Activated CD4-positive, alpha-beta T cell treated with anti-CD3 and anti-CD28 coated beads for 48 hours (primary cell): ENCODE results near the gene ARMC3.

Experiments
- DNase-seq: peaks from one replicate; pipeline ENCODE4 v3.0.0-alpha.2; 2020

ARMC3 gene

GRCh38 chr10:22993314-22993713 lies 65.5 kb downstream of the ARMC3 start:
- no peak for DNase-seq

DNA sequence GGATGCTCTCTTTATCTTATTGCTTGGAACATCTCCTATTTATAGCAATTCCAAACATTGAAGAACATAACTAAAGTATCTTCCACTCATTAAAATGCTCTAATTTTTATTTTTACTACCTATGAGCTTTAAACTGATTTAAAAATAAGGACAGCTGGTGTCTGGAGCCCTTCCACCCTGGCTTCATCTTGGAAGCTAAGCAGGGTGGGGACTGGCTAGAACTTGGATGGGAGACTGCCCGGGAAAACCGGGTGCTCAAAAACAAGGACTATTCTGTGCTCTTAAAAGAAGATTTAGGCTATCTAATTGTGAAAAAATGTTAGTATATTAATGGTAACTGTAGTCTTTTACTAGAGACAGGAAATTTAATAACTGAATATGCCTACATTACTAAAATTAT lies 69.2 kb downstream of the ARMC3 start:
- no peak for DNase-seq

DNA sequence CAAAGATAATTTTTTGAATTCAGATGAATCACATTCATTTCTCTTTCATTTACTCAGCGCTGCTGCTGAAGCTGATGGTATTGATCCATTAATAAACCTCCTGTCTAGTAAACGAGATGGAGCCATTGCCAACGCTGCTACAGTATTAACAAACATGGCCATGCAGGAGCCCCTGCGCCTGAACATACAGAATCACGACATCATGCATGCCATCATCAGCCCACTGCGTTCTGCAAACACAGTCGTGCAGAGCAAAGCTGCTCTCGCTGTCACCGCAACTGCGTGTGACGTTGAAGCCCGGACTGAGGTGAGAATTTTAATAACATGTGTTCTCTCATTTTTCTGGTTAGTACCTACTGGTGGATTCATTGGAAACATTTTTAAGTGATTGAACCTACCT lies 70.2 kb downstream of the ARMC3 start:
- no peak for DNase-seq

GRCh38 chr10:22999942-23000341 lies 72.1 kb downstream of the ARMC3 start:
- DNase-seq, result no peak

- DNase-seq, result no peak
These were observed 74.2 kb downstream of the ARMC3 start for GRCh38 chr10:23001901-23002516.

- DNase-seq, result no peak
These were observed 77.3 kb downstream of the ARMC3 start for GRCh38 chr10:23005150-23005549.

DNA sequence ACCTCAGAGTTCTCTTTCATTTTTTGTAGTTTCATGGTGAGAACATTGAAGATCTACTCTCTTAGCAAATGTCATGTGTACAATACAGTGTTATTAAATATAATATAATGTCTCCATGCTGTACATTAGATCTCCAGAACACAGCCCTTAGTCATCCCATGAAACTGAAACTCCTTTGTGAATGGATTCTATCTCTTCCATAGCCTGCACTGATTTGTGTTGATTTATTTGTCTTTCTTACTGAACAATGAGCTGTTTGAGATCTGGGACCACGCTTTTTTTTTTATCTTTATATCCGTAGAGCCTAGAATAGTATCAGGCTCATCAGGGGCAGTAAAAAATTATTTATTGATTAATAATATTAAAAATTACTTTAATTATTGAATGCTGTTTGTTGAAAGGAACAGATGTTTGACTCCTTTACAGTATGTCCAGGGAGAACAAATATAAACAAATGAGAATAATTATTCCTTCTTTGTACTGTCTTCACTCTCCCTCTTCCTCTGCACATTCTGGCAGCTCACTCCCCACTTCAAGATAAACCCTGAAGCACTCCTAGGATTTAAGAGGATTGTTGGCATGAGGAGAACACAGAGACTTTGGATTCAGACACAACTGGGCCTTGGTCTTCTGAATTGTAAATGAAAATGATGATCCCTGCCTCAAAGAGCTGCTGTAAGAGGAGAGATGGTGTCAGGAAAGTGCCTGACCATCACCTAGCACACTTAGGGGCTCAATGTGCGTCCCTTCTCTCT lies 85.9 kb downstream of the ARMC3 start:
- no peak for DNase-seq

DNA sequence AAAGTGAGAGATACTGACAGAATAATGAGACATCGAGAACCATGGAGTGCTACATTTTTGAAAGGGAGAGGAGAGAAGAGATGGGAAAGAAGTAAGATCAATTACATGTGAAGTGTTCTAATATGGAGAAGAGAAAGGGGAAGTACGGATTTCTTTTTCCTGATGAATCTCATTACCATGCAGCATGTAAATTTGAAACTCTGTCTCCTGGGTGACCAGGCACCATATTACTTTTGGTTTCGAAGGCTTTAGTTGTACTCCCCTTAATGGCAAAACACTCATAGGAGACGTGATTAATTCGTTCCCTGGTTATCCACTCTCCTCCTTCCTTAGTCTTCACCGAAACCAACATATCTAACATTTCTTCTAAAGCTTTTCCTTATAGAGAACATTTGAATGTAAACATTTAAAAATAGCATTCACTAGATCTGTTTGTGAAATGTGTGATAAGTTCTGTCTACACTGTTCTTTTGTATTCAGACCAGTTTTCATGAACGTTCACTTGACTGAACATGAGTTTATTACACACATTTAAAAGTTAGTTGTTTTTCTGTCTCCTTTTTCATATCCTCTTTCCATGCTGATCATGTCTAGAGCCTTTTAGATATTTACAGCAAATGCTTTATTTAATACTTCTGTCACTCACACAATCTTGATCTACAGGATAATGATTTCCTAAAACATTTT lies 87.3 kb downstream of the ARMC3 start:
- no peak for DNase-seq

GRCh38 chr10:23016636-23017035 lies 88.8 kb downstream of the ARMC3 start:
- no peak for DNase-seq

GRCh38 chr10:23019633-23020032 lies 91.8 kb downstream of the ARMC3 start:
- DNase-seq, result no peak

DNA sequence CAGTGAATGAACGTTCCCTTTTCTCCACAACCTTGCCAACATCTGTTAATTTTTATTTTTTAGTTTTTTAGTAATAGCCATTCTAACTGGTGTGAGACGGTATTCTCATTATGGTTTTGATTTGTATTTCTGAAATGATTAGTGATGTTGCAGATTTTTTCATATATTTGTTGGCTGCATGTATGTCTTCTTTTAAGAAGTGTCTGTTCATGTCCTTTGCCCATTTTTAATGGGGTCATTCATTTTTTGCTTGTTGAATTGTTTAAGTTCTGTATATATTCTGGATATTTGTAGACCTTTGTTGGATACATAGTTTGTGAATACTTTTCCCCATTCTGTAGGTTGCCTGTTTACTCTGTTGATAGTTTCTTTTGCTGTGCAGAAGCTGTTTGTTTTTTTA lies 93.6 kb downstream of the ARMC3 start:
- DNase-seq, result no peak

- no peak for DNase-seq
These were observed 96.1 kb downstream of the ARMC3 start for GRCh38 chr10:23024002-23024401.

GRCh38 chr10:23031318-23031717 lies 103.5 kb downstream of the ARMC3 start:
- no peak for DNase-seq

GRCh38 chr10:23034790-23035189 lies 106.9 kb downstream of the ARMC3 start:
- DNase-seq, result no peak

GRCh38 chr10:23035569-23035968 lies 107.7 kb downstream of the ARMC3 start:
- DNase-seq, result no peak

GRCh38 chr10:23037152-23037551 lies 109.3 kb downstream of the ARMC3 start:
- DNase-seq, result no peak

DNA sequence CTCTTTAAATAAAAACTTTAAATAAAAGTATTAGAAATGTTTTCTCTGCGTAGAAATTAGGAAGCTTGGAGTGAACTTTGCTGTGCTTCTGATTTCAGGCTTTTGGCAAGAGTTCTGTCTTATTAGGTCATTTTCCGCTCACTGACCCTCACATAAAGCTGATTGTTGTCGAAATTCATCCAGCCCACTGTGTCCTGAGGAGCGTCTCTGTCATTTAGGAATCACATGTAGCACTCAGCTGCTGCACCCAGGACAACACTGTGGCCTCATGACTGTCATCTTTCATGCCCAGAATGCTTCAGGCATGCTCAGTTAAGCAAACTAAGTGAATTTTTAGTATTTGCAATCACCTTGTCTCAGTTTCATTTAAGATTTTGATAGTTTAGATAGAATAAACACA lies 109.7 kb downstream of the ARMC3 start:
- no peak for DNase-seq

GRCh38 chr10:23038172-23038571 lies 110.3 kb downstream of the ARMC3 start:
- no peak for DNase-seq

DNA sequence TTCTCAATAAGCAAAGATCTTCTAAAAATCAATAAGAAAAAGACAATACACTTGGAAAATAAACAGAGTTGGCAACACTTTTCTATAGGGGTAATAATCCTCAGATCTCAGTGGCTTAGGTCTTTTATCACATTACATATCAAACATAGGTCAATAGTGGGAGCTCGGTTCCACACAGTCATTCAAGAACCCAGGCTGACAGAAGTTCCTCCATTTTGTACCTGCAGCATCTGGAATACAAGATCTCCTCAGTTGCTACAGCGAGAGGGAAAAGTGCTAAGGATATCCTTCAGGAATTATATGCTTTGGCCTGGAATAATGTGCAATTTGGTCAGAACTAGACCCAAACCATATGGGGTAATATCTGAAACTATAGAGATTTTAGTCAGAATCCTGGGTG lies 112.1 kb downstream of the ARMC3 start:
- no peak for DNase-seq

DNA sequence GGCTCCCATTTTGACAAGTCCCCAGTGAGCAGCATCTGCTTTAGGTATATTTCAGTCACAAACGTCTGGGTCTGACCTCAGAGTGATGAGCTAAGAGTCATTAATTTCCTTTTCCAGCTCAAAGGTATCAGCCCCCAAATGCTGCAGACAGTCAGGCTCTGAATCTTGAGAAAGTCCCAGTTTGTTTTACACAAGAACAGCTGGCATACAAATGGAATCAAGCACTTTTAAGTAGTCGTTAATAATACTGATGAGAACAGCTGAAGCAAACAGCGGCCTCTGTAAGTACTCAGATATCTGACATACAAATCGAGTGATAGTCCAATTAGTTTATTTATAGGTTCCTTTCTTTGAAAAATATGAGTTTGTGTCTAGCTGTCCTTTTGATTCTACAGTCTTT lies 118.2 kb downstream of the ARMC3 start:
- no peak for DNase-seq

DNA sequence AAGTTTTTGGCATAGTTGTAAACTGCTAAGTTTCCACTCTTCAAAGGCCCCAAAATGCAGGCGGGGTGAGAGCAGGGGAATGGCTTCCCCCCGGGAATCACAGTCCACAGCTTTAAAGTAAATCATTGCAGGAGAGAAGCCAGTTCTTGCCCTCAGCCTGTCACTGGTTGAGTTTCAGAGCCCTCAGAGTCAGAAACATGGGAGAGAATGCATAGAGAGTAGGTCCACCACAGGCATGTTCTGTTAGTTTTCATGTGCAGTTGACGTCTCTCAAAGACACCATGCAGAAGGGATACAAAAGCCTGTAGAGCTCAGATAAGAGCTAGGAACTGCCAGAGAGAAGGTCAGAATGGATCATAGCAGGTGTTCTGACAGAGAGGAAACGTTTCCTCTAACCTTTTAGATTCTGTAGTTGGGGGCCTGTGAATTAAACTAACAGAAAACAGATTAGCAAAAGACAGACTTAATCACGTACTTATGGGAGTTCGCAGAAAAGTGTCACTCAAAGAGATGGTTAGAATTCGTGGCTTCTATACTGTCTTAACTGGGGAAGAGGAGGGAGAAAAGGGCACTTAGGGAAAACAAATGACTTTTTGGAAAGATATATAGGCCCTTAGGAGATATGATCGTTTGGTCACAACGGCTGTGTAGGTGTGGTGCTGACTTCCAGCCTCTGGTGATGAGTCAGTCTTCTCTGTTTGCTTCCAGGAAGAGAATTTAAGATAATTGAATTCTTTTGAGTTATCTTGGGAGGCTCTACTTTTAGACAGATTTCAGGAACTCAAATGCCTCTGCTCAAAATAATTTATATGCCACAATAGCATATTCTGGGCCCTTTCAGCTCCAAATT lies 119.6 kb downstream of the ARMC3 start:
- no peak for DNase-seq

- DNase-seq, result no peak
These were observed 120.3 kb downstream of the ARMC3 start for GRCh38 chr10:23048191-23048590.

- DNase-seq, result no peak
These were observed 123.4 kb downstream of the ARMC3 start for GRCh38 chr10:23051278-23051677.
